H9 (cell line): ENCODE measurements around the gene MZB1. TPM values are rescaled to one million over a fixed set of nuclear protein-coding genes. Genes with fewer than 3 reads are reported as not detected.

Experiments used
- DNase-seq: peaks from one replicate; pipeline ENCODE4 v3.0.0-alpha.2; 2017
- H2AFZ ChIP-seq: one replicate; pipeline ENCODE4 v1.6.1; 2013; ENCODE audit warnings: mild to moderate bottlenecking, low read length, control low read depth, moderate library complexity
- H2AK5ac ChIP-seq: 2 replicates; pipeline ENCODE4 v1.6.1; 2013; ENCODE audit warnings: low read length, control low read depth, mixed read lengths; ENCODE audit not compliant: insufficient read length
- H2BK120ac ChIP-seq: one replicate; pipeline ENCODE4 v1.6.1; 2013; ENCODE audit warnings: low read depth, mild to moderate bottlenecking, low read length, control low read depth, inconsistent platforms; ENCODE audit not compliant: poor library complexity, severe bottlenecking
- H2BK12ac ChIP-seq: 2 replicates; pipeline ENCODE4 v1.6.1; 2013; ENCODE audit warnings: low read length, control low read depth, mixed read lengths, low read depth; ENCODE audit not compliant: insufficient read length
- H2BK15ac ChIP-seq: 2 replicates; pipeline ENCODE4 v1.6.1; 2013; ENCODE audit warnings: low read depth, low read length, control low read depth
- H2BK20ac ChIP-seq: one replicate; pipeline ENCODE4 v1.6.1; 2013; ENCODE audit warnings: low read depth, mild to moderate bottlenecking, low read length, control low read depth, inconsistent platforms; ENCODE audit not compliant: poor library complexity, severe bottlenecking
- H2BK5ac ChIP-seq: 2 replicates; pipeline ENCODE4 v1.6.1; 2013; ENCODE audit warnings: low read length, control low read depth, mixed read lengths; ENCODE audit not compliant: insufficient read length
- H3K14ac ChIP-seq: 2 replicates; pipeline ENCODE4 v1.6.1; 2013; ENCODE audit warnings: low read length, control low read depth; ENCODE audit not compliant: insufficient read depth
- H3K18ac ChIP-seq: 2 replicates; pipeline ENCODE4 v1.6.1; 2013; ENCODE audit warnings: low read depth, mild to moderate bottlenecking, mixed read lengths, low read length, control low read depth; ENCODE audit not compliant: insufficient read length
- H3K23ac ChIP-seq: 2 replicates; pipeline ENCODE4 v1.6.1; 2013; ENCODE audit warnings: low read length, control low read depth, mixed read lengths, low read depth; ENCODE audit not compliant: insufficient read length
- H3K23me2 ChIP-seq: 2 replicates; pipeline ENCODE4 v1.6.1; 2013; ENCODE audit warnings: low read depth, mild to moderate bottlenecking, mixed read lengths, low read length, control low read depth; ENCODE audit not compliant: insufficient read length, poor library complexity, severe bottlenecking
- H3K27ac ChIP-seq: 2 replicates; pipeline ENCODE4 v1.5.1; 2013; ENCODE audit warnings: low read length, control low read depth, mixed read lengths, low read depth; ENCODE audit not compliant: insufficient read length
- H3K27me3 ChIP-seq: 2 replicates; pipeline ENCODE4 v1.6.1; 2013; ENCODE audit warnings: low read length, control low read depth, inconsistent platforms; ENCODE audit not compliant: insufficient read depth
- H3K4ac ChIP-seq: 2 replicates; pipeline ENCODE4 v1.6.1; 2013; ENCODE audit warnings: low read depth, mild to moderate bottlenecking, control low read depth, inconsistent platforms, low read length, moderate library complexity
- H3K4me1 ChIP-seq: 2 replicates; pipeline ENCODE4 v1.6.1; 2013; ENCODE audit warnings: low read length, control low read depth, inconsistent platforms; ENCODE audit not compliant: insufficient read depth
- H3K4me2 ChIP-seq: 2 replicates; pipeline ENCODE4 v1.6.1; 2013; ENCODE audit warnings: low read length, control low read depth, mixed read lengths; ENCODE audit not compliant: insufficient read length, insufficient read depth
- H3K56ac ChIP-seq: 2 replicates; pipeline ENCODE4 v1.6.1; 2013; ENCODE audit warnings: low read depth, mild to moderate bottlenecking, mixed read lengths, low read length, control low read depth; ENCODE audit not compliant: insufficient read length
- H3K79me1 ChIP-seq: 2 replicates; pipeline ENCODE4 v1.6.1; 2013; ENCODE audit warnings: low read depth, mild to moderate bottlenecking, moderate library complexity, low read length, control low read depth, inconsistent platforms; ENCODE audit not compliant: insufficient read depth, poor library complexity, severe bottlenecking
- H3K79me2 ChIP-seq: 2 replicates; pipeline ENCODE4 v1.6.1; 2013; ENCODE audit warnings: low read length, control low read depth, inconsistent platforms; ENCODE audit not compliant: insufficient read depth
- H3K9ac ChIP-seq: 2 replicates; pipeline ENCODE4 v1.6.1; 2013; ENCODE audit warnings: low read length, control low read depth, mixed read lengths; ENCODE audit not compliant: insufficient read length; ENCODE audit errors: extremely low read depth
- H3K9me3 ChIP-seq: one replicate; pipeline ENCODE4 v1.6.1; 2013; ENCODE audit warnings: low read depth, low read length, inconsistent platforms; ENCODE audit not compliant: control insufficient read depth
- H3T11ph ChIP-seq: one replicate; pipeline ENCODE4 v1.6.1; 2013; ENCODE audit warnings: mild to moderate bottlenecking, low read length, control low read depth, inconsistent platforms
- H4K20me1 ChIP-seq: one replicate; pipeline ENCODE4 v1.6.1; 2013; ENCODE audit not compliant: control insufficient read depth, insufficient read length, insufficient read depth
- H4K5ac ChIP-seq: 2 replicates; pipeline ENCODE4 v1.6.1; 2013; ENCODE audit warnings: low read depth, mild to moderate bottlenecking, mixed read lengths, low read length, control low read depth; ENCODE audit not compliant: insufficient read length
- H4K8ac ChIP-seq: replicated peaks from 2 replicates; pipeline ENCODE4 v1.6.1; 2013; ENCODE audit warnings: low read length, control low read depth, mixed read lengths, low read depth; ENCODE audit not compliant: insufficient read length
- H4K91ac ChIP-seq: 2 replicates; pipeline ENCODE4 v1.6.1; 2013; ENCODE audit warnings: low read depth, mild to moderate bottlenecking, moderate library complexity, mixed read lengths, low read length, control low read depth; ENCODE audit not compliant: insufficient read length
- H3K27ac Mint-ChIP-seq, 3 experiments: 2 replicates in 2 of 3; 3 replicates in 1 of 3; pipeline ENCODE4 v1.8.0; 2020 to 2021; ENCODE audit warnings: mixed read lengths in 3 of 3, mild to moderate bottlenecking in 1 of 3, moderate library complexity in 1 of 3
- H3K27me3 Mint-ChIP-seq: 2 replicates; pipeline ENCODE4 v1.8.0; 2021; ENCODE audit warnings: low read depth, mild to moderate bottlenecking, moderate library complexity, mixed read lengths
- H3K36me3 Mint-ChIP-seq, 3 experiments: 2 replicates in 2 of 3; 3 replicates in 1 of 3; pipeline ENCODE4 v1.8.0; 2020 to 2021; ENCODE audit warnings: low read depth in 3 of 3, mixed read lengths in 3 of 3; ENCODE audit not compliant: insufficient read depth in 1 of 3
- H3K4me1 Mint-ChIP-seq, 2 experiments: 2 replicates each; pipeline ENCODE4 v1.8.0; 2020; ENCODE audit warnings: mixed read lengths in 2 of 2
- H3K4me3 Mint-ChIP-seq, 2 experiments: 2 replicates in 1 of 2; 3 replicates in 1 of 2; pipeline ENCODE4 v1.8.0; 2020 to 2021; ENCODE audit warnings: mild to moderate bottlenecking in 2 of 2, mixed read lengths in 2 of 2, moderate library complexity in 1 of 2
- H3K9me3 Mint-ChIP-seq, 2 experiments: 2 replicates in 1 of 2; 3 replicates in 1 of 2; pipeline ENCODE4 v1.8.0; 2020; ENCODE audit warnings: mild to moderate bottlenecking in 2 of 2, mixed read lengths in 2 of 2, moderate library complexity in 1 of 2
- WGBS: extraction: QIAGEN DNeasy Blood & Tissue Kit; methylation state at CpG from one replicate; pipeline ENCODE4 v1.1.7; 2013; ENCODE audit warnings: missing lambda C conversion rate, low lambda C conversion rate, mixed read lengths; ENCODE audit not compliant: insufficient read length; ENCODE audit errors: extremely low coverage; 5-methylcytosine and 5-hydroxymethylcytosine counted together
- total RNA-seq: library from RNA; stranded (reverse); gene quantifications from 2 replicates; pipeline ENCODE4 v1.2.1, GENCODE V29; 2021
- TF ChIP-seq, protein P1 (sequence below): fragments of 200-600 bp; sonication (generic); conservative IDR thresholded peaks from 3 replicates; pipeline ENCODE4 v1.8.0; 2021; ENCODE audit warnings: antibody characterized with exemption, mild to moderate bottlenecking

MZB1 gene
- total RNA-seq, 1 experiment from 2014 or later, result 0.31 TPM

DNA sequence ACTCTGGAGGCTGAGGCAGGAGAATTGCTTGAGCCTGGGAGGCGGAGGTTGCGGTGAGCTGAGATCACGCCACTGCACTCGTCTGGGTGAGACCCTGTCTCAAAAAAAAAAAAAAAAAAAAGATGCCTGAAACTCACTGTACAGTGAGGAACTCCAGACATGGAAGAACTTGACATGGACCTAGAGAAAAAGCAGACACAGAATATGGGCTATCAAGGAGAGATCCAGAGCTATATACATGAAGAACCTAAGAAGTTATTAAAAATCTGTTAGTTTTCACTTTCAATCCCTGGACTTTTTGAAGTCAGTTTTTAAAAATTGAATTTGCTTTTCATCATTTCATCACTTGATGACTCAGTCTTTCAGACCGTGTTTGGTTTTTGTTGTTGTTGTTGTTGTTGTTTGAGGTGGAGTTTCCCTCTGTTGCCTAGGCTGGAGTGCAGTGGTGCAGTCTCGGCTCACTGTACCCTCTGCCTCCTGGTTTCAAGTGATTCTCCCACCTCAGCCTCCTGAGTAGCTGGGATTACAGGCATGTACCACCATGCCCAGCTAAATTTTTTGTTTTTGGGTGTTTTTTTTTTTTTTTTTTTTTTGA is 27.8 kb downstream of the MZB1 start:
- Histone ChIP-seq H2BK5ac (no peak overlapping the region), H3K27ac (no peak overlapping the region), H2BK120ac (no peak overlapping the region), H3K79me1 (peaks cover 19% of the 10 kb centered on the region), H2AFZ (no peak overlapping the region), H3K23ac (no peak overlapping the region), H3K27me3 (no peaks in the 10 kb centered on the region), H3T11ph (no peak overlapping the region), H4K5ac (no peak overlapping the region), H2BK12ac (no peak overlapping the region), H3K56ac (no peak overlapping the region), H4K20me1 (no peaks in the 10 kb centered on the region), H3K4ac (no peak overlapping the region), H4K91ac (no peak overlapping the region), H2AK5ac (no peak overlapping the region), H3K79me2 (peaks cover 18% of the 10 kb centered on the region; the same call in 1 of the 2 replicates), H3K4me2 (no peak overlapping the region), H3K23me2 (no peaks in the 10 kb centered on the region), H3K9me3 (no peaks in the 10 kb centered on the region), H2BK20ac (no peak overlapping the region), H3K9ac (no peak overlapping the region), H3K18ac (no peak overlapping the region), H2BK15ac (no peak overlapping the region), H4K8ac (no peak overlapping the region), H3K4me1 (no peaks in the 10 kb centered on the region), H3K14ac (no peak overlapping the region)
- no peak for DNase-seq
- TF ChIP-seq, protein P1, sequence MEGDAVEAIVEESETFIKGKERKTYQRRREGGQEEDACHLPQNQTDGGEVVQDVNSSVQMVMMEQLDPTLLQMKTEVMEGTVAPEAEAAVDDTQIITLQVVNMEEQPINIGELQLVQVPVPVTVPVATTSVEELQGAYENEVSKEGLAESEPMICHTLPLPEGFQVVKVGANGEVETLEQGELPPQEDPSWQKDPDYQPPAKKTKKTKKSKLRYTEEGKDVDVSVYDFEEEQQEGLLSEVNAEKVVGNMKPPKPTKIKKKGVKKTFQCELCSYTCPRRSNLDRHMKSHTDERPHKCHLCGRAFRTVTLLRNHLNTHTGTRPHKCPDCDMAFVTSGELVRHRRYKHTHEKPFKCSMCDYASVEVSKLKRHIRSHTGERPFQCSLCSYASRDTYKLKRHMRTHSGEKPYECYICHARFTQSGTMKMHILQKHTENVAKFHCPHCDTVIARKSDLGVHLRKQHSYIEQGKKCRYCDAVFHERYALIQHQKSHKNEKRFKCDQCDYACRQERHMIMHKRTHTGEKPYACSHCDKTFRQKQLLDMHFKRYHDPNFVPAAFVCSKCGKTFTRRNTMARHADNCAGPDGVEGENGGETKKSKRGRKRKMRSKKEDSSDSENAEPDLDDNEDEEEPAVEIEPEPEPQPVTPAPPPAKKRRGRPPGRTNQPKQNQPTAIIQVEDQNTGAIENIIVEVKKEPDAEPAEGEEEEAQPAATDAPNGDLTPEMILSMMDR, result no peak
- WGBS, result no CpG with 5 or more reads among the region's 6 CpGs
- Mint-ChIP-seq H3K27ac (peak overlapping the region in 1 of 3 experiments; percentile 65; a peak in 1 of 7 replicates), H3K4me3 (no peak overlapping the region), H3K4me1 (peaks cover 0 to 7% of the 10 kb centered on the region in 2 experiments; a peak in 1 of 4 replicates), H3K27me3 (no peaks in the 10 kb centered on the region), H3K9me3 (no peaks in the 10 kb centered on the region), H3K36me3 (peaks cover 31 to 61% (median 54%) of the 10 kb centered on the region in 3 experiments; a peak in 6 of 7 replicates)
